HEK293 (cell line): Measurements from ENCODE around the gene PLD3.
A peak's percentile ranks its signal among the peaks of the same experiment; 100 is the strongest.

Experiments used
- FEZF1 ChIP-seq: fragments of 450-650 bp; formaldehyde crosslinking; IDR thresholded peaks from 2 replicates; pipeline ENCODE4 v1.5.1; 2016; ENCODE audit warnings: missing biosample characterization, missing genetic modification characterization
- HIC1 ChIP-seq: fragments of 450-650 bp; formaldehyde crosslinking; IDR thresholded peaks from 2 replicates; pipeline ENCODE4 v1.5.1; 2016; ENCODE audit warnings: missing biosample characterization, missing genetic modification characterization
- MYNN ChIP-seq: fragments of 450-650 bp; formaldehyde crosslinking; IDR thresholded peaks from 2 replicates; pipeline ENCODE4 v1.5.1; 2016; ENCODE audit warnings: missing biosample characterization, missing genetic modification characterization, borderline replicate concordance
- OVOL3 ChIP-seq: fragments of 450-650 bp; formaldehyde crosslinking; IDR thresholded peaks from 2 replicates; pipeline ENCODE4 v1.5.1; 2016; ENCODE audit warnings: missing biosample characterization, missing genetic modification characterization
- REPIN1 ChIP-seq: fragments of 450-650 bp; formaldehyde crosslinking; IDR thresholded peaks from 2 replicates; pipeline ENCODE4 v1.5.1; 2017; ENCODE audit warnings: missing biosample characterization, missing genetic modification characterization, low read depth
- ZFP3 ChIP-seq: fragments of 450-650 bp; formaldehyde crosslinking; IDR thresholded peaks from 2 replicates; pipeline ENCODE4 v1.5.1; 2016; ENCODE audit warnings: low read depth, missing biosample characterization, missing genetic modification characterization
- ZFP37 ChIP-seq: fragments of 450-650 bp; formaldehyde crosslinking; IDR thresholded peaks from 2 replicates; pipeline ENCODE4 v1.5.1; 2016; ENCODE audit warnings: missing biosample characterization, missing genetic modification characterization
- ZNF19 ChIP-seq: fragments of 450-650 bp; formaldehyde crosslinking; IDR thresholded peaks from 2 replicates; pipeline ENCODE4; 2016; ENCODE audit warnings: missing biosample characterization, missing genetic modification characterization, low read depth
- ZNF202 ChIP-seq: fragments of 450-650 bp; formaldehyde crosslinking; IDR thresholded peaks from 2 replicates; pipeline ENCODE4 v1.5.1; 2016; ENCODE audit warnings: missing biosample characterization, missing genetic modification characterization, borderline replicate concordance
- ZNF24 ChIP-seq: fragments of 450-650 bp; formaldehyde crosslinking; IDR thresholded peaks from 2 replicates; pipeline ENCODE4 v1.5.1; 2016; ENCODE audit warnings: missing biosample characterization, missing genetic modification characterization
- ZNF266 ChIP-seq: fragments of 450-650 bp; formaldehyde crosslinking; IDR thresholded peaks from 2 replicates; pipeline ENCODE4 v1.5.1; 2016; ENCODE audit warnings: missing biosample characterization, missing genetic modification characterization, low read depth
- ZNF292 ChIP-seq: fragments of 450-650 bp; formaldehyde crosslinking; IDR thresholded peaks from 2 replicates; pipeline ENCODE4 v1.5.1; 2016; ENCODE audit warnings: low read depth, missing biosample characterization, missing genetic modification characterization, borderline replicate concordance
- ZNF341 ChIP-seq: fragments of 450-650 bp; formaldehyde crosslinking; IDR thresholded peaks from 2 replicates; pipeline ENCODE4; 2016; ENCODE audit warnings: low read depth, missing biosample characterization, missing genetic modification characterization
- ZNF426 ChIP-seq: fragments of 450-650 bp; formaldehyde crosslinking; IDR thresholded peaks from 2 replicates; pipeline ENCODE4 v1.5.1; 2017; ENCODE audit warnings: missing biosample characterization, missing genetic modification characterization, mild to moderate bottlenecking, inconsistent platforms, moderate library complexity
- ZNF433 ChIP-seq: fragments of 450-650 bp; formaldehyde crosslinking; IDR thresholded peaks from 2 replicates; pipeline ENCODE4 v1.5.1; 2016; ENCODE audit warnings: missing biosample characterization, missing genetic modification characterization, low read depth
- ZNF514 ChIP-seq: fragments of 450-650 bp; formaldehyde crosslinking; IDR thresholded peaks from 2 replicates; pipeline ENCODE4 v1.5.1; 2016; ENCODE audit warnings: missing biosample characterization, missing genetic modification characterization
- ZNF530 ChIP-seq: fragments of 450-650 bp; formaldehyde crosslinking; IDR thresholded peaks from 2 replicates; pipeline ENCODE4 v1.5.1; 2016; ENCODE audit warnings: low read depth, missing biosample characterization, missing genetic modification characterization
- ZNF555 ChIP-seq: fragments of 450-650 bp; formaldehyde crosslinking; conservative IDR thresholded peaks from 2 replicates; pipeline ENCODE4 v1.5.1; 2017; ENCODE audit warnings: missing biosample characterization, mild to moderate bottlenecking, missing genetic modification characterization, inconsistent platforms
- ZNF560 ChIP-seq: fragments of 450-650 bp; formaldehyde crosslinking; IDR thresholded peaks from 2 replicates; pipeline ENCODE4 v1.5.1; 2017; ENCODE audit warnings: missing biosample characterization, missing genetic modification characterization, borderline replicate concordance
- ZNF623 ChIP-seq: fragments of 450-650 bp; formaldehyde crosslinking; IDR thresholded peaks from 2 replicates; pipeline ENCODE4 v1.5.1; 2016; ENCODE audit warnings: missing biosample characterization, missing genetic modification characterization
- ZNF639 ChIP-seq: fragments of 450-650 bp; formaldehyde crosslinking; IDR thresholded peaks from 2 replicates; pipeline ENCODE4 v1.5.1; 2016; ENCODE audit warnings: missing biosample characterization, missing genetic modification characterization
- ZNF664 ChIP-seq: fragments of 450-650 bp; formaldehyde crosslinking; IDR thresholded peaks from 2 replicates; pipeline ENCODE4 v1.5.1; 2016; ENCODE audit warnings: missing biosample characterization, missing genetic modification characterization
- ZNF791 ChIP-seq: fragments of 450-650 bp; formaldehyde crosslinking; IDR thresholded peaks from 2 replicates; pipeline ENCODE4 v1.5.1; 2016; ENCODE audit warnings: missing biosample characterization, missing genetic modification characterization
- ZSCAN23 ChIP-seq: fragments of 450-650 bp; formaldehyde crosslinking; IDR thresholded peaks from 2 replicates; pipeline ENCODE4 v1.5.1; 2016; ENCODE audit warnings: missing biosample characterization, missing genetic modification characterization
- TF ChIP-seq, protein P1 (sequence below): fragments of 450-650 bp; formaldehyde crosslinking; conservative IDR thresholded peaks from 2 replicates; pipeline ENCODE4 v1.5.1; 2016; ENCODE audit warnings: low read depth, missing biosample characterization, missing genetic modification characterization
- TF ChIP-seq, protein P2 (sequence below): fragments of 450-650 bp; formaldehyde crosslinking; IDR thresholded peaks from 2 replicates; pipeline ENCODE4 v1.5.1; 2016; ENCODE audit warnings: missing biosample characterization, missing genetic modification characterization
- TF ChIP-seq, protein P3 (sequence below): fragments of 450-650 bp; formaldehyde crosslinking; conservative IDR thresholded peaks from 2 replicates; pipeline ENCODE4 v1.5.1; 2016; ENCODE audit warnings: low read depth, missing biosample characterization, missing genetic modification characterization

Gene PLD3

DNA sequence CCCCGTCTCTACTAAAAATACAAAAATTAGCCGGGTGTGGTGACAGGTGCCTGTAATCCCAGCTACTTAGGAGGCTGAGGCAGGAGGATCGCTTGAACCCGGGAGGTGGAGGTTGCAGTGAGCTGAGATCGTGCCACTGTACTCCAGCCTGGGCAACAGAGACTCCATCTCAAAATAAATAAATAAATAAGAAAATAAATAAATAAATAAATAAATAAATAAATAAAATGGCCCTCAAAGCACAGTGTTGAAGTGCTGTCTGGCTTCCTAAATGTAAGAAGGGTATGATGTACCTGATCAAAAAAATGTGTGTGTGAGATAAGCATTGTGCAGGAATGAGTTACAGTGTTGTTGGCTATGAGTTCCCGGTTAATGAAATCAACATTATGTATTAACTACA is 15.4 kb upstream of the PLD3 start (continued):
- TF ChIP-seq ZNF292 (peak; percentile 82; the same call in 1 of the 2 replicates), ZNF266 (tag by site-specific recombination) (peak; percentile 98), REPIN1 (tag by site-specific recombination) (peak; percentile 80; the same call in 1 of the 2 replicates), ZNF560 (peak; percentile 99), ZNF664 (peak; percentile 93), ZNF791 (peak; percentile 87; the same call in 1 of the 2 replicates), ZNF426 (tag by site-specific recombination) (peak; percentile 99), ZNF623 (tag by site-specific recombination) (peak; percentile 91), ZNF24 (tag by site-specific recombination) (peak; percentile 65; the same call in 1 of the 2 replicates), ZNF19 (peak; percentile 91), ZNF639 (tag by site-specific recombination) (peak; percentile 86), ZNF530 (tag by site-specific recombination) (peak; percentile 76; the same call in 1 of the 2 replicates), ZNF341 (tag by site-specific recombination) (peak; percentile 51; the same call in 1 of the 2 replicates), OVOL3 (tag by site-specific recombination) (peak; percentile 83; the same call in 1 of the 2 replicates), MYNN (tag by site-specific recombination) (peak; percentile 60; the same call in 1 of the 2 replicates), ZNF433 (tag by site-specific recombination) (peak; percentile 99), ZSCAN23 (tag by site-specific recombination) (peak; percentile 72; the same call in 1 of the 2 replicates), ZNF514 (tag by site-specific recombination) (peak; percentile 94), ZNF202 (peak; percentile 98), FEZF1 (tag by site-specific recombination) (peak; percentile 17; the same call in 1 of the 2 replicates), ZFP3 (peak; percentile 60; the same call in 1 of the 2 replicates), HIC1 (tag by site-specific recombination) (0 out of 2 replicates have a peak, but pooled peaks have one; percentile 42), ZFP37 (tag by site-specific recombination) (peak; percentile 96), ZNF555 (peak; percentile 98)
- TF ChIP-seq, protein P1, sequence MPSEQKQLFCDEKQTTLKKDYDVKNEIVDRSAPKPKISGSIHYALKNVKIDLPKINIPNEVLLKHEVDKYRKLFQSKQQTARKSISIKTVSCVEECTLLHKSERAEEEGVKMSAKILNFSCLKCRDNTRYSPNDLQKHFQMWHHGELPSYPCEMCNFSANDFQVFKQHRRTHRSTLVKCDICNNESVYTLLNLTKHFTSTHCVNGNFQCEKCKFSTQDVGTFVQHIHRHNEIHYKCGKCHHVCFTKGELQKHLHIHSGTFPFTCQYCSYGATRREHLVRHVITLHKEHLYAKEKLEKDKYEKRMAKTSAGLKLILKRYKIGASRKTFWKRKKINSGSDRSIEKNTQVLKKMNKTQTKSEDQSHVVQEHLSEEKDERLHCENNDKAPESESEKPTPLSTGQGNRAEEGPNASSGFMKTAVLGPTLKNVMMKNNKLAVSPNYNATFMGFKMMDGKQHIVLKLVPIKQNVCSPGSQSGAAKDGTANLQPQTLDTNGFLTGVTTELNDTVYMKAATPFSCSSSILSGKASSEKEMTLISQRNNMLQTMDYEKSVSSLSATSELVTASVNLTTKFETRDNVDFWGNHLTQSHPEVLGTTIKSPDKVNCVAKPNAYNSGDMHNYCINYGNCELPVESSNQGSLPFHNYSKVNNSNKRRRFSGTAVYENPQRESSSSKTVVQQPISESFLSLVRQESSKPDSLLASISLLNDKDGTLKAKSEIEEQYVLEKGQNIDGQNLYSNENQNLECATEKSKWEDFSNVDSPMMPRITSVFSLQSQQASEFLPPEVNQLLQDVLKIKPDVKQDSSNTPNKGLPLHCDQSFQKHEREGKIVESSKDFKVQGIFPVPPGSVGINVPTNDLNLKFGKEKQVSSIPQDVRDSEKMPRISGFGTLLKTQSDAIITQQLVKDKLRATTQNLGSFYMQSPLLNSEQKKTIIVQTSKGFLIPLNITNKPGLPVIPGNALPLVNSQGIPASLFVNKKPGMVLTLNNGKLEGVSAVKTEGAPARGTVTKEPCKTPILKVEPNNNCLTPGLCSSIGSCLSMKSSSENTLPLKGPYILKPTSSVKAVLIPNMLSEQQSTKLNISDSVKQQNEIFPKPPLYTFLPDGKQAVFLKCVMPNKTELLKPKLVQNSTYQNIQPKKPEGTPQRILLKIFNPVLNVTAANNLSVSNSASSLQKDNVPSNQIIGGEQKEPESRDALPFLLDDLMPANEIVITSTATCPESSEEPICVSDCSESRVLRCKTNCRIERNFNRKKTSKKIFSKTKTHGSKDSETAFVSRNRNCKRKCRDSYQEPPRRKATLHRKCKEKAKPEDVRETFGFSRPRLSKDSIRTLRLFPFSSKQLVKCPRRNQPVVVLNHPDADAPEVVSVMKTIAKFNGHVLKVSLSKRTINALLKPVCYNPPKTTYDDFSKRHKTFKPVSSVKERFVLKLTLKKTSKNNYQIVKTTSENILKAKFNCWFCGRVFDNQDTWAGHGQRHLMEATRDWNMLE = peak; percentile 99
- TF ChIP-seq, protein P2, sequence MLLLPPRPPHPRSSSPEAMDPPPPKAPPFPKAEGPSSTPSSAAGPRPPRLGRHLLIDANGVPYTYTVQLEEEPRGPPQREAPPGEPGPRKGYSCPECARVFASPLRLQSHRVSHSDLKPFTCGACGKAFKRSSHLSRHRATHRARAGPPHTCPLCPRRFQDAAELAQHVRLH = peak; percentile 94
- TF ChIP-seq, protein P3, sequence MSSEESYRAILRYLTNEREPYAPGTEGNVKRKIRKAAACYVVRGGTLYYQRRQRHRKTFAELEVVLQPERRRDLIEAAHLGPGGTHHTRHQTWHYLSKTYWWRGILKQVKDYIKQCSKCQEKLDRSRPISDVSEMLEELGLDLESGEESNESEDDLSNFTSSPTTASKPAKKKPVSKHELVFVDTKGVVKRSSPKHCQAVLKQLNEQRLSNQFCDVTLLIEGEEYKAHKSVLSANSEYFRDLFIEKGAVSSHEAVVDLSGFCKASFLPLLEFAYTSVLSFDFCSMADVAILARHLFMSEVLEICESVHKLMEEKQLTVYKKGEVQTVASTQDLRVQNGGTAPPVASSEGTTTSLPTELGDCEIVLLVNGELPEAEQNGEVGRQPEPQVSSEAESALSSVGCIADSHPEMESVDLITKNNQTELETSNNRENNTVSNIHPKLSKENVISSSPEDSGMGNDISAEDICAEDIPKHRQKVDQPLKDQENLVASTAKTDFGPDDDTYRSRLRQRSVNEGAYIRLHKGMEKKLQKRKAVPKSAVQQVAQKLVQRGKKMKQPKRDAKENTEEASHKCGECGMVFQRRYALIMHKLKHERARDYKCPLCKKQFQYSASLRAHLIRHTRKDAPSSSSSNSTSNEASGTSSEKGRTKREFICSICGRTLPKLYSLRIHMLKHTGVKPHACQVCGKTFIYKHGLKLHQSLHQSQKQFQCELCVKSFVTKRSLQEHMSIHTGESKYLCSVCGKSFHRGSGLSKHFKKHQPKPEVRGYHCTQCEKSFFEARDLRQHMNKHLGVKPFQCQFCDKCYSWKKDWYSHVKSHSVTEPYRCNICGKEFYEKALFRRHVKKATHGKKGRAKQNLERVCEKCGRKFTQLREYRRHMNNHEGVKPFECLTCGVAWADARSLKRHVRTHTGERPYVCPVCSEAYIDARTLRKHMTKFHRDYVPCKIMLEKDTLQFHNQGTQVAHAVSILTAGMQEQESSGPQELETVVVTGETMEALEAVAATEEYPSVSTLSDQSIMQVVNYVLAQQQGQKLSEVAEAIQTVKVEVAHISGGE = peak; percentile 91
